C4-2B (cell line): ENCODE results near the gene TMEM215.

Experiments
- H3K27ac ChIP-seq: fragments of 450-650 bp; 2 replicates; pipeline ENCODE4 v1.5.1; 2017
- ZFX ChIP-seq: fragments of 450-650 bp; IDR thresholded peaks from 2 replicates; pipeline ENCODE4 v1.6.1; 2017
- TF ChIP-seq, protein P1 (sequence below): fragments of 450-650 bp; conservative IDR thresholded peaks from 2 replicates; pipeline ENCODE4 v1.5.1; 2017; ENCODE audit warnings: mild to moderate bottlenecking

Gene TMEM215

DNA sequence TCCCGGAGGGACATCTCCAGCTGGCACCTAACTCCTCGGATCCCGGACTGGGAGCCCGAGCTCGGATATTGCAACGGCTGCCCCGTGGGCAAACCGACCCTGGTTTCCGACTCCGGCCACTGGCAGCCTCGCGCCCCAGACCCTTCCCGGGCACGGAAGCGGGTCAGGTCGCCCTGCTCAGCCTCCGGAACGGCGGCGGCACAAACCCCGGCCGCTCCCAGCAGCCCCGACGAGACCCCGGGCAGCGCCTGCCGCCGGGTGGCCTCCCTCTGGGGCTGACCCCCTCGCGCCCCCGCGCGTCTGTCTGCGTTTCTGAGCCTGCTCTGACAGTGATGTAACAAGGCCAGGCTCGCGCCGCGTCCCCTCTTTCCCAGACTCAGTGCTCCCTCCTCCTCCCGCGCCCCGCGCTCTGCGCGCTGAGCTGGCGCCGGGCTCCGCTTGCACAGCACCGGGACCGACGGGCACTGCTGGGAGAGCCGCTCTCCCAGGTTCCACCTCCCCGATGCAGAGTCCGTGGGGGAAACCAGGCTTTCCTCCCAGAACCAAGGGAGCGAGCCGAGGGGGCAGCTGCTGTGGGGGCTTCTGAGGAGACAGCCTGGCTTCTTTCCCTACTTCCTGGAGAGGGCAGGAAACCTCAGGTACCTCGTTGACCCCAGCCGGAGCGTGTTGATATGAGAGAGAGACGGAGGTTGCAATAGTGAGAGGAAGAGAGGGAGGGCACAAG lies at the start of gene TMEM215:
Gene TMEM215 (plus strand): TSS at position 373 of the 724 bp plus-strand sequence. CDS start 644 bp downstream, outside the sequence.
- TF ChIP-seq, protein P1, sequence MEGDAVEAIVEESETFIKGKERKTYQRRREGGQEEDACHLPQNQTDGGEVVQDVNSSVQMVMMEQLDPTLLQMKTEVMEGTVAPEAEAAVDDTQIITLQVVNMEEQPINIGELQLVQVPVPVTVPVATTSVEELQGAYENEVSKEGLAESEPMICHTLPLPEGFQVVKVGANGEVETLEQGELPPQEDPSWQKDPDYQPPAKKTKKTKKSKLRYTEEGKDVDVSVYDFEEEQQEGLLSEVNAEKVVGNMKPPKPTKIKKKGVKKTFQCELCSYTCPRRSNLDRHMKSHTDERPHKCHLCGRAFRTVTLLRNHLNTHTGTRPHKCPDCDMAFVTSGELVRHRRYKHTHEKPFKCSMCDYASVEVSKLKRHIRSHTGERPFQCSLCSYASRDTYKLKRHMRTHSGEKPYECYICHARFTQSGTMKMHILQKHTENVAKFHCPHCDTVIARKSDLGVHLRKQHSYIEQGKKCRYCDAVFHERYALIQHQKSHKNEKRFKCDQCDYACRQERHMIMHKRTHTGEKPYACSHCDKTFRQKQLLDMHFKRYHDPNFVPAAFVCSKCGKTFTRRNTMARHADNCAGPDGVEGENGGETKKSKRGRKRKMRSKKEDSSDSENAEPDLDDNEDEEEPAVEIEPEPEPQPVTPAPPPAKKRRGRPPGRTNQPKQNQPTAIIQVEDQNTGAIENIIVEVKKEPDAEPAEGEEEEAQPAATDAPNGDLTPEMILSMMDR, result no peak
- TF ChIP-seq ZFX, result no peak
- no peak within 1 kb of the TSS for H3K27ac ChIP-seq

DNA sequence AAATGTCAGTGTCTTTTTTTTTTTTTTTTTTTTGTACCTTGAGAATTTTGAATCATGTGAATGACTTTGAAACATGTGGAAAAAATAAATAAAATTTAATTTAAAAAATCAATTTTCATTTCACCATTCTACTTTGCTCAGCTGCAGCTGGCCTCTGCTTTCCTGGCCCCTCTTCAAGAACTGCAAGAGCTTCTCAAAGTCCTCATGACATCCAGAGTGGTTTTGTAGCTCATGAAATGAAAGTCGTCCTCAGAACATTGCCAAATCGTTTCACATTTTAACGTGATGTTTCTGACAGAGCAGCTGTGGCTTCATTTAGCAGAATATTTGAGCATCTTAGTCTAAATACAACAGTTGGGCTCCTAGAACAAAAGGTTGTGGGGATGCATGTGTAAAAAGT lies 47.9 kb upstream of the TMEM215 start:
- no peak overlapping the region for H3K27ac ChIP-seq
- no peak for TF ChIP-seq ZFX
- TF ChIP-seq, protein P1, result no peak

- TF ChIP-seq, protein P1, result no peak
- TF ChIP-seq ZFX, result no peak
- H3K27ac ChIP-seq, result no peak overlapping the region
Measured at GRCh38 chr9:32737378-32737777, 46.0 kb upstream of the TMEM215 start.

DNA sequence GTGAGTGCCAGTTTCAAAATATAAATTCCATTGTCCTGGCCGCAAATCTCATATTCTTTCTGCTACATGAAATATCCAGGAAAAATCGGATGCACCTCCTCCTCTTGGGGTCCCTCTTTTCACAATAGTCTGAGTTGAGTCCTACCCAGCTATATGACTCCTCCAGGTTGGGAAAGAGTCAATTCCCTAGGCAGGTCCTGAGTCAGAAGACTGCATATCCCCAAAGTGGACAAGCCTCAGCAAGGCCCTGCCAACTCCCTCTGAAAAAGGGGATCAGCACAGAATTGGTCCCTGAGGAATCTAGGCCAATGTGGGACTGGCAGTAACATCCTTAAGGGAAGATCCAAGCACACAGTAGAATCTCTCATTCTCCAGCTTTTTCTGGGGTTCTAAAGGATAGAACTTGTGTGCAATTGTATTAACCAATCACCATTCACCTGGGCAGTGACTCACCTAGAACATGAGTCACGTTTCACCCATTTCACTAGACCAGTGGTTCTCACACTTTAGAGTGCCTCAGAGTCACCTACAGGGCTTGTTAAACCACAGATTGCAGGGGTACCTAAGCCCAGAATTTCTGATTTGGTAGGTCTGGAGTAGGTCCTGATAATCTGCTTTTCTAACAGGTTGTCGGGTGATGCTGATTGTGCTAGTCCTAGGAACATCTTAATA lies 44.7 kb upstream of the TMEM215 start:
- no peak overlapping the region for H3K27ac ChIP-seq
- TF ChIP-seq, protein P1, result no peak
- no peak for TF ChIP-seq ZFX

DNA sequence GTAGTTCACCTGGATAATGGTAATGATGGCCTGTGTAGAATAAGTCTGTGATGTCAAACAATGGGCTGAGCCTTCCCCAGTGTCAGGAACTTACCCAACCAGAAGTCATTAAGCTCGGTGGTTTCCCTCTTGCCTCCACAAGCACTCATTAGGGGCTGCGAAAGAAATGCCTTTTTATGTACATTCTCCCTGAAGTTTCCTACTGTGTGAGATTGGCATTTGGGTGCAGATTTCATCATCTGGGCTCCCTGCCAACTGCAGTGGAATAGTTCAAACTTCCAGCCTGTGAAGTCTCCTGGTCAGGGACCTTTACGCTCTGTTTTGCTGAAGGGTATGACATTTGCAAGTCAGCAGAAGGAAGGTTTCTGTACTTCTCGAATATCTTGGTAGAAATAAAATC lies 41.6 kb upstream of the TMEM215 start:
- H3K27ac ChIP-seq, result no peak overlapping the region
- TF ChIP-seq, protein P1, result no peak
- no peak for TF ChIP-seq ZFX

DNA sequence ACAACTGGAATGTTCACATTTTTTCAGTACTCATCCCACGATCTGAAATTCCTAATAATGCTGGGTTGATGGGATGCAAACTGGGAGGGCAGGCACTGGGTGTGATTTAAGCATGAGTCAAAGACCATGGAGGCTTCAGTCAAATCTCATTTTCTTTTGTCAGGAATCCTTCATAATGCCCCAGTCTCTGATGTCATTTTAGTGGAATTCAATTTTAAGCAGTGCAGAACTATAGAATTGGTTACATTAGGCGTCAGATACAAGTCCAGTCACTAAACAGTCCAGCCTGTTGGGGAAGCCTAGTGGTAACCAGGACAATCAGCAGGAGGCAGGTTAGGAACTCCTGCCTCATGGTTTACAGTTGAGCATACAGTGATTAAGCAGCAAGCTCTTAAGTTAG lies 41.0 kb upstream of the TMEM215 start:
- no peak overlapping the region for H3K27ac ChIP-seq
- TF ChIP-seq, protein P1, result no peak
- TF ChIP-seq ZFX, result no peak

- H3K27ac ChIP-seq, result no peak overlapping the region
- no peak for TF ChIP-seq ZFX
- TF ChIP-seq, protein P1, result no peak
Measured at GRCh38 chr9:32748013-32748412, 35.3 kb upstream of the TMEM215 start.
